Neutrophil (primary cell): ENCODE results near the gene SKOR1.

ENCODE experiments used
- H3K27ac ChIP-seq: fragments of 200-600 bp; sonication (generic); 2 replicates; pipeline ENCODE4 v1.5.1; 2016; ENCODE audit warnings: mild to moderate bottlenecking, moderate library complexity
- H3K27me3 ChIP-seq: fragments of 200-600 bp; sonication (generic); 2 replicates; pipeline ENCODE4 v1.6.0; 2016; ENCODE audit warnings: mild to moderate bottlenecking
- H3K36me3 ChIP-seq: fragments of 200-600 bp; sonication (generic); 2 replicates; pipeline ENCODE4 v1.5.1; 2017
- H3K4me1 ChIP-seq, 2 experiments: fragments of 200-600 bp in 1 of 2; sonication (generic) in 1 of 2; 1 replicate in 1 of 2; 2 replicates in 1 of 2; pipeline versions ENCODE4 v1.5.1 to v1.6.1; 2013 to 2016; ENCODE audit warnings: low read depth in 1 of 2, low read length in 1 of 2, mild to moderate bottlenecking in 1 of 2, moderate library complexity in 1 of 2; ENCODE audit not compliant: control insufficient read depth in 1 of 2, insufficient read depth in 1 of 2
- H3K4me3 ChIP-seq, 2 experiments: fragments of 200-600 bp in 1 of 2; sonication (generic) in 1 of 2; 1 replicate in 1 of 2; 2 replicates in 1 of 2; pipeline ENCODE4 v1.5.1; 2013 to 2016; ENCODE audit warnings: low read depth in 1 of 2, low read length in 1 of 2, mild to moderate bottlenecking in 1 of 2, moderate library complexity in 1 of 2
- H3K9me3 ChIP-seq: fragments of 200-600 bp; sonication (generic); 2 replicates; pipeline ENCODE4 v1.5.1; 2016
- CTCF ChIP-seq: fragments of 200-600 bp; sonication (generic); IDR thresholded peaks from 2 replicates; pipeline ENCODE4 v1.5.1; 2016; ENCODE audit warnings: antibody characterized with exemption

The SKOR1 gene

GRCh38 chr15:67805008-67805665, 20.2 kb upstream of the SKOR1 start:
- Histone ChIP-seq H3K27me3 (no peaks in the 10 kb centered on the region), H3K4me3 (no peak overlapping the region), H3K4me1 (no peaks in the 10 kb centered on the region), H3K36me3 (no peaks in the 10 kb centered on the region), H3K27ac (no peak overlapping the region), H3K9me3 (no peaks in the 10 kb centered on the region)
- no peak for TF ChIP-seq CTCF

GRCh38 chr15:67805666-67806516, 19.4 kb upstream of the SKOR1 start:
- no peak overlapping the region for H3K27ac ChIP-seq
- H3K36me3 ChIP-seq = no peaks in the 10 kb centered on the region
- TF ChIP-seq CTCF = no peak

GRCh38 chr15:67806536-67806935, 18.8 kb upstream of the SKOR1 start:
- H3K36me3 ChIP-seq = no peaks in the 10 kb centered on the region
- H3K27ac ChIP-seq = no peak overlapping the region
- TF ChIP-seq CTCF = no peak
- H3K9me3 ChIP-seq = no peaks in the 10 kb centered on the region
- H3K27me3 ChIP-seq = peaks cover 5% of the 10 kb centered on the region
- no peaks in the 10 kb centered on the region for H3K4me1 ChIP-seq
- H3K4me3 ChIP-seq = no peak overlapping the region

More at GRCh38 chr15:67805666-67806516, 19.4 kb upstream of the SKOR1 start:
- Histone ChIP-seq H3K4me1 (no peaks in the 10 kb centered on the region), H3K4me3 (no peak overlapping the region), H3K9me3 (no peaks in the 10 kb centered on the region), H3K27me3 (no peaks in the 10 kb centered on the region)

- H3K36me3 ChIP-seq = no peaks in the 10 kb centered on the region
- H3K4me1 ChIP-seq = no peaks in the 10 kb centered on the region
- no peak overlapping the region for H3K4me3 ChIP-seq
- H3K27me3 ChIP-seq = peaks cover 11% of the 10 kb centered on the region
- no peaks in the 10 kb centered on the region for H3K9me3 ChIP-seq
- no peak for TF ChIP-seq CTCF
- no peak overlapping the region for H3K27ac ChIP-seq
These were observed 18.2 kb upstream of the SKOR1 start for GRCh38 chr15:67807141-67807540.

GRCh38 chr15:67807836-67808235, 17.5 kb upstream of the SKOR1 start:
- no peak for TF ChIP-seq CTCF
- no peak overlapping the region for H3K27ac ChIP-seq
- H3K4me3 ChIP-seq = no peak overlapping the region
- peaks cover 18% of the 10 kb centered on the region for H3K27me3 ChIP-seq
- H3K4me1 ChIP-seq = no peaks in the 10 kb centered on the region
- H3K36me3 ChIP-seq = no peaks in the 10 kb centered on the region
- H3K9me3 ChIP-seq = no peaks in the 10 kb centered on the region
